Measurements from ENCODE around the gene ANK3. TPM values are rescaled to one million over a fixed set of nuclear protein-coding genes. Genes with fewer than 3 reads are reported as not detected.

Gene ANK3
- total RNA-seq, 1 experiment from 2014 or later: 6.7 TPM

DNA sequence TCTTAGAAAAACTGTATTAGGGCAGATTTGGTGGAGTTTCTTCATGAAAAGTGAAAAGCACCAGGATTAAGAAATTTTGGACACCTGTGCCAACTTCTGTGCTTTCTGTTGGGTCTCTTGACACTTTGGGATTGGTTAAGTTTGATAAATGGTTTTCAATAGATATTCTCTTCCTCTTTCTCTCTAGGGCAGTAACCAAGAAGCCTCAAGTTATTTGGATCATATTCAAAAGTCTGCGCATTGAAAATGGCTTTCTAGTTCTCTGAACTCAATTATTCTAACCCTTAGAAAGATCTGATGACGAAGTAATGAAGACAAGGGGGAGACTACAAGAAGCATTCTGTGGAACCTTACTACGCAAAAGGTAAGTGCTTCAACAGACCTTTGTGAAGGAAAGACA lies 339.3 kb downstream of the ANK3 start:
- TF ChIP-seq, protein P1, sequence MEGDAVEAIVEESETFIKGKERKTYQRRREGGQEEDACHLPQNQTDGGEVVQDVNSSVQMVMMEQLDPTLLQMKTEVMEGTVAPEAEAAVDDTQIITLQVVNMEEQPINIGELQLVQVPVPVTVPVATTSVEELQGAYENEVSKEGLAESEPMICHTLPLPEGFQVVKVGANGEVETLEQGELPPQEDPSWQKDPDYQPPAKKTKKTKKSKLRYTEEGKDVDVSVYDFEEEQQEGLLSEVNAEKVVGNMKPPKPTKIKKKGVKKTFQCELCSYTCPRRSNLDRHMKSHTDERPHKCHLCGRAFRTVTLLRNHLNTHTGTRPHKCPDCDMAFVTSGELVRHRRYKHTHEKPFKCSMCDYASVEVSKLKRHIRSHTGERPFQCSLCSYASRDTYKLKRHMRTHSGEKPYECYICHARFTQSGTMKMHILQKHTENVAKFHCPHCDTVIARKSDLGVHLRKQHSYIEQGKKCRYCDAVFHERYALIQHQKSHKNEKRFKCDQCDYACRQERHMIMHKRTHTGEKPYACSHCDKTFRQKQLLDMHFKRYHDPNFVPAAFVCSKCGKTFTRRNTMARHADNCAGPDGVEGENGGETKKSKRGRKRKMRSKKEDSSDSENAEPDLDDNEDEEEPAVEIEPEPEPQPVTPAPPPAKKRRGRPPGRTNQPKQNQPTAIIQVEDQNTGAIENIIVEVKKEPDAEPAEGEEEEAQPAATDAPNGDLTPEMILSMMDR (IDR thresholded peaks at IDR 0.05; ENCODE audit: unreplicated experiment): no peak
- ChIA-PET CTCF (interaction anchor here (3.3 kb wide), 1 partner anchor 424 kb away, joined by 30 read pairs; no protein-coding TSS in a partner anchor), POLR2A (interaction anchor here (0.7 kb wide), 1 partner anchor 17 kb away, joined by 3 read pairs; no protein-coding TSS in a partner anchor)
- no peaks in the 10 kb centered on the region for H3K36me3 Mint-ChIP-seq (ENCODE audit: insufficient read depth, unreplicated experiment)
- no TSS peak for BruUV-seq (replicated peaks)
- H3K27ac Mint-ChIP-seq (ENCODE audit: low read depth, unreplicated experiment): no peak overlapping the region
- H3K4me1 Mint-ChIP-seq (ENCODE audit: insufficient read depth, unreplicated experiment): no peaks in the 10 kb centered on the region
- DNase-seq (ENCODE audit: unreplicated experiment): no peak
- intact Hi-C loops (cut with micrococcal nuclease): no loop called here
- no peaks in the 10 kb centered on the region for H3K9me3 Mint-ChIP-seq (ENCODE audit: unreplicated experiment)
- no peaks in the 10 kb centered on the region for H3K27me3 Mint-ChIP-seq (ENCODE audit: insufficient read depth, unreplicated experiment)
- no peak overlapping the region for H3K4me3 Mint-ChIP-seq (ENCODE audit: unreplicated experiment)

DNA sequence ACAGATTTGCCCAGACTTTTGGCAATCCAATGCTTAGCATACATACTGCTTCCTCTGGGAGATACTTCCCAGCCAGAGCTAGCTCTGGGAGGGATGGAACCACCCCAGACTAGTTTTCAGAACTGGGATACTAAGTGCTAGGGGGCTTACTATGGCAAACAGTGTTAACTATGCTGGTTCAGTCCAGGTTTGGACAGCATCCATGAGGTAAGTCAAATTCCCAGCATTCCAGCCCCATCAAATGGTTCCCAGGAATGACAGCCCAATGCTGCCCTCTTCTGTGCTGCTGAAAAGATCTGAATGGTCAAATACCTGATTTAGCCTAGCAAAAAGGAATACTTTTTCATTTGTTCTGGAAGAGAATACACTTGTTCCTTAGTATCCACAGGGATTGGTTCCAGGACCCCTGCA lies 341.6 kb downstream of the ANK3 start:
- CTCF ChIA-PET: interaction anchor here (0.6 to 3.7 kb wide), 14 partner anchors 14 to 1305 kb away, joined by 3 to 30 read pairs (median 4); partner anchors contain the start of gene SLC16A9
- Mint-ChIP-seq H3K27me3 (ENCODE audit: insufficient read depth, unreplicated experiment) (no peaks in the 10 kb centered on the region), H3K9me3 (ENCODE audit: unreplicated experiment) (no peaks in the 10 kb centered on the region), H3K4me1 (ENCODE audit: insufficient read depth, unreplicated experiment) (no peaks in the 10 kb centered on the region), H3K36me3 (ENCODE audit: insufficient read depth, unreplicated experiment) (no peaks in the 10 kb centered on the region), H3K4me3 (ENCODE audit: unreplicated experiment) (no peak overlapping the region), H3K27ac (ENCODE audit: low read depth, unreplicated experiment) (no peak overlapping the region)
- BruUV-seq (replicated peaks): no TSS peak
- TF ChIP-seq, protein P1 (IDR thresholded peaks at IDR 0.05; ENCODE audit: unreplicated experiment): peak; percentile 18
- DNase-seq (ENCODE audit: unreplicated experiment): peak; percentile 44
- intact Hi-C loops (cut with micrococcal nuclease): loop anchor here (1.0 to 5.0 kb wide), 3 partner anchors 141 to 422 kb away; partner anchors contain the start of gene CCDC6
- POLR2A ChIA-PET: interaction anchor here (0.8 kb wide), 1 partner anchor 8 kb away, joined by 3 read pairs; no protein-coding TSS in a partner anchor

DNA sequence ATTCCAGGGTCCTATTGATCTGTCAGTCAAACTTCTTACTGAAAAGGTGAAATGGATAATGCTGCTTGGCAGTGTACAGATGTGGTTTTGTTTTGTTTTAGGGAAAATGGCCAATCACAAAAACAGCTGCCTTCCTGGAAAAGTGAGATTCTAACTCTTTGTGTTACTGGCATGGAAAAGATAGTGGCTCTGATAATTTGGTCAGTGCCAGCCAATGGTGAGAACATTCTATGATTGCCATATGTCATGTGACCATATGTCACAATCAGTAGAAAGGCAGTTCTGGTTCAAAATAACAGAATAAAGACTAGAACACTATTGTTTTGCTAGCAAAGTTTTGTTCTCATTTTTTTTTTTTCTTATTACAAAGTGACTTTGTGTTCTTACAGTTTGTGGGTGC lies 344.1 kb downstream of the ANK3 start:
- CTCF ChIA-PET: interaction anchor here (0.6 to 1.0 kb wide), 2 partner anchors 11 to 399 kb away, joined by 3 to 4 read pairs; no protein-coding TSS in a partner anchor
- intact Hi-C loops (cut with micrococcal nuclease): loop anchor here (5.0 kb wide), 1 partner anchor 138 kb away; the partner anchor contains the start of gene CCDC6

DNA sequence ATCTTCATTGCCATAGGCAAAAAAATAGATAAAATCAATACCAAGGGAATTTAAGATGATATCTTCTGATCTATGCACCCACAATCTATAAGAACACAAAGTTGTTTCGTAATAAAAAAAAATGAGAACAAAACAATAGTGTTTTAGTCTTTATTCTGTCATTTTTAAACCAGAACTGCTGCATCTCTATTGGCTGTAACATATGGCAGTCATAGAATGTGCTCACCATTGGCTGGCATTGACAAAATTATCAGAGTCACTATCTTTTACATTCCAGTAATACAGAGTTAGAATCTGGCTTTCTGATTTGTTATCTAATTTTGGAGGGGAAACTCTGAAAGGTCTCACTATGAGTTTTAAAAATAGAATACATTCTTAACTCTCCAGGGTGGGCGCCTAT lies 344.7 kb downstream of the ANK3 start:
- BruUV-seq (replicated peaks): no TSS peak
- Mint-ChIP-seq H3K36me3 (ENCODE audit: insufficient read depth, unreplicated experiment) (no peaks in the 10 kb centered on the region), H3K27ac (ENCODE audit: low read depth, unreplicated experiment) (no peak overlapping the region), H3K9me3 (ENCODE audit: unreplicated experiment) (no peaks in the 10 kb centered on the region), H3K4me1 (ENCODE audit: insufficient read depth, unreplicated experiment) (no peaks in the 10 kb centered on the region), H3K27me3 (ENCODE audit: insufficient read depth, unreplicated experiment) (no peaks in the 10 kb centered on the region), H3K4me3 (ENCODE audit: unreplicated experiment) (no peak overlapping the region)
- intact Hi-C loops (cut with micrococcal nuclease): loop anchor here (5.0 kb wide), 1 partner anchor 138 kb away; the partner anchor contains the start of gene CCDC6
- ChIA-PET POLR2A (no interaction called here), CTCF (interaction anchor here (1.0 kb wide), 1 partner anchor 10 kb away, joined by 4 read pairs; no protein-coding TSS in a partner anchor)
- no peak for DNase-seq (ENCODE audit: unreplicated experiment)
- TF ChIP-seq, protein P1 (IDR thresholded peaks at IDR 0.05; ENCODE audit: unreplicated experiment): no peak

More for the DNA sequence above, 344.1 kb downstream of the ANK3 start:
- Mint-ChIP-seq H3K27me3 (ENCODE audit: insufficient read depth, unreplicated experiment) (no peaks in the 10 kb centered on the region), H3K9me3 (ENCODE audit: unreplicated experiment) (no peaks in the 10 kb centered on the region), H3K36me3 (ENCODE audit: insufficient read depth, unreplicated experiment) (no peaks in the 10 kb centered on the region), H3K4me3 (ENCODE audit: unreplicated experiment) (no peak overlapping the region), H3K27ac (ENCODE audit: low read depth, unreplicated experiment) (no peak overlapping the region), H3K4me1 (ENCODE audit: insufficient read depth, unreplicated experiment) (no peaks in the 10 kb centered on the region)
- POLR2A ChIA-PET: no interaction called here
- no peak for DNase-seq (ENCODE audit: unreplicated experiment)
- TF ChIP-seq, protein P1 (IDR thresholded peaks at IDR 0.05; ENCODE audit: unreplicated experiment): no peak
- no TSS peak for BruUV-seq (replicated peaks)

Measured in MCF 10A (cell line).